GM12891 (cell line): ENCODE measurements around the gene ETNK1.

Source experiments
- PAX5 ChIP-seq: IDR thresholded peaks from 2 replicates; pipeline ENCODE4 v1.6.1; 2011; ENCODE audit warnings: low read length, moderate library complexity, mild to moderate bottlenecking; ENCODE audit not compliant: insufficient read depth, severe bottlenecking
- POLR2AphosphoS5 ChIP-seq: IDR thresholded peaks from 2 replicates; pipeline ENCODE4 v1.6.1; 2011; ENCODE audit warnings: low read depth, low read length, control low read depth

DNA sequence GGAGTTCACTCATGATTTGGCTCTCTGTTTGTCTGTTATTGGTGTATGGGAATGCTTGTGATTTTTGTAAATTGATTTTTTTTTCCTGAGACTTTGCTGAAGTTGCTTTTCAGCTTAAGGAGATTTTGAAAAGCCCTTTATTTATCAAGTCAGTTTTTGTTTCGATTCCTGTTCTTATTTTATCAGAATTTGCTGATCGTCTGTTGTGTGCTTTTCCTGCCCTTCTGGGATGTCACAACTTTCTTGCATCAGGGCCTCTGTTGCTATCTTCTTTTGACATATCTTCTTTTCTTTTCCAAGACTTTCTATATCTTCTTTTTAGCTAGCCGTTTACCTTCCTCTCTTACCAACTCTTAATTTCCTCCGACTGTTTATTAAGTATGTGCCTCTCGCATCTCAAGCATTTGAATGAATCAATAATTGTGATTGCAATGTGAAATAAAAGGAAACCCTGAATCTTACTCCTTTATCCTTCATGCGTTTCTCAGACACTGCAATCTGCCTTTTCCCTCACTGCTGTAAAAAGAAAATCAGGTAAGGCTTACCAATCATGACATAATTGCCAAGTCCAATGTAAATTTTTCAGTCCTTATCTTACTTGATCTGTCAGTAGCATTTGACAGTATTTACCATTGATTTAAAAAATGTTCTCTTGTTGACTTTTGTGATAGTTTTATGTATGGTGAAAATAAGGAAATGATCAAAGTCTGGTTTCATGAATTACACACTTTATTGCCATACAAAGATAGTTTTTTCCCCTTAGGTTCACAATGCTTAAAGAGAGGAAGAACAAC, 53.0 kb downstream of the ETNK1 start:
- TF ChIP-seq PAX5 (no peak), POLR2AphosphoS5 (no peak)
